HG03439 (cell line): ENCODE results near the gene RBM28.
"Not testable (repeated sequence)": the region's sequence is repeated elsewhere in the genome, so short reads cannot be mapped to it uniquely, and the experiment has no call there.

Source experiments
- ATAC-seq: cut with Tn5 transposase; IDR thresholded peaks from one replicate; pipeline ENCODE4 v1.9.1; 2021; ENCODE audit warnings: mild to moderate bottlenecking, moderate library complexity; ENCODE audit not compliant: unreplicated experiment

The RBM28 gene

DNA sequence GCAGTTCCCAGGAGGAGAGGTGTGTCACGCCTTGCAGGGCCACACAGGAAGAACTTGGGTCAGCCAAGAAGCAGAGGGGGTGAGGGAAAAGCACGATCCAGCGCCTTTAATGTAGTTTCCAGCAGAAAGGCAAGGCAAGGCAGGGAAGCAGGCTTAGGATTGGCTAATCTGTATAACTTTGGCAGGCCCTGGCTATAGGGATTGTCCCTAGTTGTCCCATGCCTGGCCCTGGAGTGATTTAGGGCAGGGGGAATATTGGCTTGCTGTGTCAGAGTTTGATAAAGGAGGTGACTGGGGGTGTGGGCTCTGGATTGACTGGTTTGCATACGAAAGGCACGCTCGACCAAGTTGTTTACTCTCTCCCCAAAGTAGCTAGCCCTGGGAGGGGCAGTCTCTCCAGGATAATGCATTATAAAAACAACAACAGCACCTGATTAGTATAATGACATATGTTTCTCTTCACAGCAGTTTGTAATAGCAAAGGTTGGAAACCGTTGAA, 44.5 kb downstream of the RBM28 start:
- ATAC-seq = no peak

DNA sequence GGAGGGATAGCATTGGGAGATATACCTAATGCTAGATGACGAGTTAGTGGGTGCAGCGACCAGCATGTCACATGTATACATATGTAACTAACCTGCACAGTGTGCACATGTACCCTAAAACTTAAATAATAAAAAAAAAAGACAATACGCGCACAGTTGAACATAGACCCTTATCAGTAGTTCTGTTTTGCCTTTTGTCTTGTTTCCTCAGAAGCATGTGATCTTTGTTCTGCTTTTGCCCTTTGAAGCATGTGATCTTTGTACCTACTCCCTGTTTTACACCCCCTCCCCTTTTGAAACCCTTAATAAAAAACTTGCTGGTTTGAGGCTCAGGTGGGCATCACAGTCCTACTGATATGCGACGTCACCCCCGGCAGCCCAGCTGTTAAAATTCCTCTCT, 45.7 kb downstream of the RBM28 start:
- ATAC-seq = not testable (repeated sequence)

DNA sequence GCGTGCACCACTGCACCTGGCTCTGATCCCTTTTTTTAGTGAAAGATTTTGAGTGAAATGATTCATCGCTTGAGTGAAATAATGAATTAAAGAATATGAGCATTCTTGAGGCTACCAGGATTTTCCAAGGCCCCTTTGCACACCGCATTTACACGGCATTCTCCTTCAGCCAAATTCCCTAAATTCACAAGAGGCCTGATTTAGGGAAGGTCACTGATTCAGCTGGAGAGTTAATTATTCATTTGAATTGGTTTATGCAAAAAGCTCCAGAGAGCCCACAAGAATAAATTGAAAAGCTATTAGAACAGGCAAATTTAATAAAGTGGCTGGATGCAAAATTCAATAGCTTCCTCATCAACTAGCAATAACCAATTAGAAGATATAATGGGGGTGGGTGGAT, 56.2 kb downstream of the RBM28 start:
- no peak for ATAC-seq

GRCh38 chr7:128284102-128284501, 59.6 kb downstream of the RBM28 start:
- no peak for ATAC-seq

DNA sequence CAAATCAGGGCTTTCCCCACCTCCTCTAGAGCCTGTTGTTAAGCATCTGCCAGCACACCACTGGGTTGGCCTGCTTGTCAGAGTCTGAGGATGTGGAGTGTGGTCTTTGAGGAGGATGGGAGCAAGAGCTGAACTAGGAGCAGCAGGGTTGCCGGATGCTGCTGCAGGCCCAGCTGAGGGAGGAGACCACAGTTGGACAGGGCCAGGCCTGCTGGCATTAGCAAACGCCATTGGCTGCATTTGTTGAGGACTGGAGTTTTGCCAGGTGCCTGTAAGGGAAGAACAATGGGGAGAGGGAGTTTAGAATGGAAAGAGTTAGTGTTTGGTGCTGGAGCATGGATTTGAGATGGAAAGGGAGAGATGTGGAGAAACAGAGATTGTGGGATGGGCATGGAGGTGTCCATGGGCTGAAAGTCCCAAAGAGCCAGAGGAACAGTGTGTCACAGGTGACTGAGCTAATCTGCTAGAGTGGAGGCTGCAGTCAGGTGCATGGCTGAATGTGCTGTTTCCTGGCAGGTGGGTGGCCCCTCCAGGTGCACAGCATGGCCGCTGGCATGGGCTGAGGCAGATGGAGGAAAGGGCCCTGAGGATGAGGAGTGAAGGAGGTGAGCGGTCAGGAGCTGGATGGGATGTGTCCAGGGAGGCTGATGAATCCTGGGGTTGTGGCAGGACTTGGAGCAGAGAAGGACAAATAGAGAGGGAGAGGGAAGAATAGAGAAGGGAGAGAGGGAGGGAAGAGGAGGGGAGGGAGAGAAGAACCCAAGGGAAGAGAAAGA, 61.9 kb downstream of the RBM28 start:
- ATAC-seq = no peak

GRCh38 chr7:128280451-128280850, 63.3 kb downstream of the RBM28 start:
- ATAC-seq = not testable (repeated sequence)

GRCh38 chr7:128279124-128279713, 64.5 kb downstream of the RBM28 start:
- no peak for ATAC-seq

DNA sequence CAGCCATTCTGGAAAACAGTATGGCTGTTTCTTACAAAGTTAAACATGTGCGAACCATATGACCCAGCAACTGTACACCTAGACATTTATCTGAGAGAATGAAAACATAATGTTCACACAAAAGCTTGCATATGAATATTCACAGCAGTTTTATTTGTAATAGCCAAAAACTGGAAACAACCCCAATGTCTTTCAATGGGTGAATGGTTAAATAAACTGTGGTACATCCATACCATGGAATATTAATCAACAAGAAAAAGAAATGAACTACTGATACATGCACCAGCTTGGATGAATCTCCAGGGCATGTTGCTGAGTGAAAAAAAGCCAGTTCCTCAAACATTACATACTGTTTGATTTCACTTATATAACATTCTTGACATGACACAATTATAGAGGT, 65.3 kb downstream of the RBM28 start:
- ATAC-seq = no peak

- no peak for ATAC-seq
Observed at GRCh38 chr7:128275681-128276080, 68.0 kb downstream of the RBM28 start.

DNA sequence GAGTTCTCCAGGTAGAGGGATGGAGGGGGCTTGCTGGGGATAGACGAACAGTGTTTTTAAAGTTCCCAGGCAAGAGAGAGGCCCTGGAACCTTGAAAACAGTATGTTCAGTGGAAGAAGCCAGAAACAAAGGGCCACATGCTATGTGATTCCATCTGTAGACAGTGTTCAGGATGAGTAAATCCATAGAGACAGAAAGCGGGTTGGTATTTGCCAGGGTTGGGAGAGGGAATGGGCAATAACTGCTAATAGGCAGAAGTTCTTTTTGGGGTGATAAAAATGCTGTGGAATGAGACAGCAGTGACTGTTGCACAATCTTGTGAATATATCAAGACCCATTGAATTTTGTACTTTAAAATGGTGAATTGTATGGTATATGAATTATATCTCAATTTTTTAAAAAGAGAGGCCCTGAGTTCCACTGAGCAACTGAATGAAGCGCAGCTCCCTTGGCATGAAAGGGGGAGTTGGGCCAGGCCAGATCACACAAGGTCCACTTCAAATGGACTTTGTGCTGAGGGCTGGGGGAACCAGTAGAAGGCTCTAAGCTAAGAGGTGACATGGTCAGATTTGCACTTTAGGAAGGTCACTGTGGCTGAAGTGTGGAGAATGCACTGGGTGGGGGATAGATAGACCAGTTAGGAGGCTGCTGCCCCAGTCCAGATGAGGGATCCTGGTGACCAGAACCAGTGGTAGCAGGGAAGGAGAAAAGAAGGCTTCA, 68.7 kb downstream of the RBM28 start:
- no peak for ATAC-seq

GRCh38 chr7:128274246-128274883, 69.3 kb downstream of the RBM28 start:
- no peak for ATAC-seq

DNA sequence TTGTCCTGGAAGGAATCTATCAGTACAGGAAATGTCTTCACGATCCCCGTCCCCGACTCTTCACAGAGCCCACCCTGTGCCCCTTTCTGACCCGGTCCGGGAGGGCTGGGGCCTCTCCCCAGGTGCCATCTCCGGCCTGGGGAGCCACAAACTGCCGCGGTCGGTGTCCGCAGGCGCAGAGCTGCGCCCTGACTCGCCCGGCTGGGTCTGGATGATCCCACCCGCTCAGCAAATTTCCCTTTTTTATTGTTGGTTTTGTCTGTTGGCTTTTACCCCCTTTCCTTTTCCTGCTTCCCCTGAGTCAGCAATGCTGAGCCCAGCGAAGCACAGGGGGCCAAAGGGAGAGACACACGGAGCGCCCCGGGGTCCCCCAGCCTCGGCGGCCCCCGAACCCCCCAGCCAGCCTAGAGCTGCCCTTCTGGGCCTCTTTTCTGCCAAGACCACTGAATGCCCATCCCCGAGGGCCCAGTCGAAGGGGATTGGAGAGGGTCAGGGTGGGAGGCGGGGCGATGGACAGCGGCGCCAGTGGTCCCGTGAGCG, 71.7 kb downstream of the RBM28 start:
- ATAC-seq = no peak

- ATAC-seq = no peak
Observed at GRCh38 chr7:128271471-128271941, 72.2 kb downstream of the RBM28 start.

DNA sequence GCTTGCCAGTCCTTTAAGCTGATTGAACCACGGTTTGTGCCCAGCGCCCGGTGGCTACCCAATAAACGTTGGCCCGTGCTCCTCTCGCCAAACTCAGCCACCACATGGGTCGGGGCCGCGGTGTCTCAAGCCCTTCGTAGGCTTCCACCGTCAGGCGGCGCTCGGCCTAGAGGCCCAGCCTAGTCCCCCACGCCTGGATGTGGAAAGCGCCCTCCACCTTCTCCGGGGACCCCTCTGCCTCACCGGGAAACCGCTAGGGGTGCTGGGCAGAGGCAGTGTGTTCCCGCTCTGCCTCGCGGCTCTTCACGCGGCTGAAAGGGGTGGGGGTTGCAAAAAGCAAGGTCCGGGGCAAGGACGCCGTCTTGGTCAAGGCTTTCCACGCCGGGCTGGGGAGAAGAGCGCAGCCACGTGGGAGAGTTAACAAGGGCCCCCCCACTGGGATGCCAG, 72.9 kb downstream of the RBM28 start:
- no peak for ATAC-seq

DNA sequence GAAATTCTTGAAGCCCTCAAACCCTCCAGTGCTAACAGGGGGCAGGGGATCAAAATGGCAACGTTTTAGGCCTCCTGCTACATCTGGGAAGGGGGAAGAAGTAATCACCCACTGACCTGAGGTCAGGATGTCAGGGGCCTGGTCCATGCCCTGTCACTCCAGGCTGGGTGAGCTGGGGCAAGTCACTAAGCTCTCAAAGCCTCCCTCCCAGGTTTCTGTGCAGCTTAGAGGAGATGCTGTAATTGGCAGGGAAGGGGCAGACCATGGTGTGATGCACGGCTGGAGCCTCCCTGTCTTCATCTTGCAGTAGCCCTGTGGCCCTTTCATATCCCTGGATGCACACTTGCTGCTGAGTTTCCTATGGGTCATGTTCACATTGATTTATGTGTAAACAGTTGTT, 75.5 kb downstream of the RBM28 start:
- no peak for ATAC-seq

- no peak for ATAC-seq
Observed at GRCh38 chr7:128267595-128267924, 76.1 kb downstream of the RBM28 start.

GRCh38 chr7:128266883-128267594, 76.7 kb downstream of the RBM28 start:
- ATAC-seq = no peak

- no peak for ATAC-seq
Observed at GRCh38 chr7:128266529-128266882, 77.2 kb downstream of the RBM28 start.

- no peak for ATAC-seq
Observed at GRCh38 chr7:128265906-128266300, 77.8 kb downstream of the RBM28 start.

DNA sequence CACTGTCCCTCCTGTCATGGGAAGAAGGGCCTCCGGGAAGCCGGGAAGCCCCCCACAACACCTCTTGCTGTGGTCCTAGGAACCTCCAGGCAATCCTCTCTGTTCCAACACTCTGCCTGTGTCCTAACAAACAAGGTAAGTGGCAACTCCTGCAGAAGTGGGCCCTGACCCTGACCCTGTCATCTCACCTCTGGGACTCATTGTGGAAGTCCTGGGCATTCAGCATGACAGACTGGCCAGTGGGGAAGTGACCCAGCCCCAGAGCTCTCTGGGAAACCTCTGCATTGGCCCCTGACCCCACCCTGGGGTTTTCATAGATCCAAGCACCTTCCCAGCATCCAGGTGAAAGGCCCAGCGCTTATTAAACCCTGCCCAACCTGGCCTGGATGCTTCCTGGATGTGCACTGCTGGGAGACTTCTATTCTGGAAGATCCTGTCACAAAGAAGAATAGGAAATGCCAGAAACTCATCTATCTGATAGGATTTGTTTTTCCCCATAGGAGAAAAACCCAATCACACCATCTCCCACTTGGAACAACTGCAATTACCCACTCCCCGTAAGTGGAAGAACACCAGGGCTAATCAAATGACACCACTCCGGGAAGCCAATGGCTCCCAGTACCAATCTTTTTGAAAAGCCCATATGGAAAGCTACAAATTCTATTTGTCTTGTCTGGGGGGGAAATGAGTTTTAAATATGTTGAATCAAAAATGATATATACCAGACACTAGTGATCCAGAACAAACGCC, 78.4 kb downstream of the RBM28 start:
- ATAC-seq = no peak
